Aorta (tissue), 5 donors: Measurements from ENCODE around the gene CALHM2. TPM values are rescaled to one million over a fixed set of nuclear protein-coding genes. Genes with fewer than 3 reads are reported as not detected.

Experiments
- ATAC-seq: fragments of 200-7000 bp; cut with Tn5 transposase; one replicate; pipeline ENCODE4 v1.9.1; 2022; ENCODE audit warnings: moderate library complexity; ENCODE audit not compliant: low FRiP score
- DNase-seq, 2 donors: peaks; one replicate each; pipeline ENCODE4 v3.0.0-alpha.2; 2020
- H3K27ac ChIP-seq, 2 donors: one replicate each; pipeline ENCODE4 v1.5.1; 2013; ENCODE audit warnings: low read length in 2 of 2, mild to moderate bottlenecking in 2 of 2, moderate library complexity in 2 of 2, control low read depth in 1 of 2, inconsistent platforms in 1 of 2, low read depth in 1 of 2
- H3K27me3 ChIP-seq, 2 donors: one replicate each; pipeline ENCODE4 v1.6.1; 2013; ENCODE audit warnings: control low read depth in 1 of 2, low read length in 1 of 2, mild to moderate bottlenecking in 1 of 2, moderate library complexity in 1 of 2; ENCODE audit not compliant: insufficient read depth in 2 of 2, control insufficient read depth in 1 of 2
- H3K36me3 ChIP-seq, 2 donors: one replicate each; pipeline ENCODE4 v1.6.1; 2013; ENCODE audit warnings: control low read depth in 1 of 2, low read length in 1 of 2, mild to moderate bottlenecking in 1 of 2; ENCODE audit not compliant: insufficient read depth in 2 of 2, control insufficient read depth in 1 of 2
- H3K4me1 ChIP-seq, 2 donors: one replicate each; pipeline ENCODE4 v1.6.1; 2013; ENCODE audit warnings: low read length in 2 of 2, control low read depth in 1 of 2, mild to moderate bottlenecking in 1 of 2, moderate library complexity in 1 of 2; ENCODE audit not compliant: insufficient read depth in 2 of 2, control insufficient read depth in 1 of 2
- H3K4me3 ChIP-seq, 2 donors: one replicate each; pipeline ENCODE4 v1.5.1; 2013; ENCODE audit warnings: low read length in 2 of 2, control low read depth in 1 of 2, mild to moderate bottlenecking in 1 of 2
- H3K9me3 ChIP-seq: one replicate; pipeline ENCODE4 v1.6.1; 2013; ENCODE audit warnings: mild to moderate bottlenecking, low read length; ENCODE audit not compliant: control insufficient read depth
- WGBS, 2 donors: extraction: QIAGEN DNeasy Blood & Tissue Kit; methylation state at CpG; one replicate each; pipeline ENCODE4 v1.1.7; 2013; 5-methylcytosine and 5-hydroxymethylcytosine counted together
- intact Hi-C, 2 donors: fragments of 100-400 bp; cut with DNase I; formaldehyde crosslinking; loops; one replicate each; pipeline versions ENCODE4 v1.14.2 to v1.15.0; 2022
- polyA plus RNA-seq, 2 donors: library from polyadenylated mRNA; stranded (reverse); fragments of 200-250 nt; gene quantifications; one replicate each; pipeline ENCODE4 v1.2.3, GENCODE V29; 2013
- total RNA-seq, 2 donors: library from RNA; stranded (reverse); fragmentation: NEBNext Ultra II Directional; extraction: Animal tissue kit (Norgen Biotek cat#: 25700); gene quantifications; one replicate each; pipeline ENCODE4 v1.2.1, GENCODE V29; 2021
- donor health status: healthy with polysubstance abuse.
- donor health status: Bipolar disorder and iron deficiency.
- donor health status: DM: no; HTN: no; CAD: no.
- donor health status: DM: no; HTN: no; CAD: no.
- donor health status: DM: yes; HTN: yes; CAD: no.

The CALHM2 gene
- total and polyA plus RNA-seq, 4 donors = 31.7 to 90.4 (median 67.4) TPM

- intact Hi-C loops = no loop called here
- no peak overlapping the region for H3K4me3 ChIP-seq
- WGBS, 2 donors = 82 to 86% methylated on average over 34 of the region's 34 CpGs
- peaks cover 0 to 3% of the 10 kb centered on the region in 2 donors for H3K36me3 ChIP-seq
- H3K27me3 ChIP-seq = no peaks in the 10 kb centered on the region
- ATAC-seq (no peak), DNase-seq (peak in 1 of 2 donors; percentile 40)
- no peak overlapping the region for H3K27ac ChIP-seq
- H3K9me3 ChIP-seq = no peaks in the 10 kb centered on the region
- peaks cover 2 to 5% of the 10 kb centered on the region in 2 donors for H3K4me1 ChIP-seq
Observed at GRCh38 chr10:103449208-103450144, 2.7 kb downstream of the CALHM2 start.

GRCh38 chr10:103448746-103449145 lies 3.4 kb downstream of the CALHM2 start:
- intact Hi-C loops = no loop called here
- Histone ChIP-seq H3K4me3 (no peak overlapping the region), H3K9me3 (no peaks in the 10 kb centered on the region), H3K4me1 (peaks cover 2 to 5% of the 10 kb centered on the region in 2 donors), H3K27ac (peak overlapping the region in 1 of 2 donors; percentile 17), H3K27me3 (no peaks in the 10 kb centered on the region), H3K36me3 (peaks cover 0 to 3% of the 10 kb centered on the region in 2 donors)
- DNase-seq (peak; percentile 81 to 86), ATAC-seq (no peak)
- 0 to 3% methylated on average over 1 of the region's 1 CpG for WGBS, 2 donors

GRCh38 chr10:103447187-103447586 lies 5.0 kb downstream of the CALHM2 start:
- H3K9me3 ChIP-seq = no peaks in the 10 kb centered on the region
- intact Hi-C loops = no loop called here
- ATAC-seq = no peak
- no peak for DNase-seq
- H3K36me3 ChIP-seq = peaks cover 0 to 3% of the 10 kb centered on the region in 2 donors
- H3K27me3 ChIP-seq = no peaks in the 10 kb centered on the region
- 96% methylated on average over 23 of the region's 23 CpGs for WGBS, 2 donors
- H3K4me3 ChIP-seq = no peak overlapping the region
- H3K4me1 ChIP-seq = peaks cover 2 to 5% of the 10 kb centered on the region in 2 donors
- no peak overlapping the region for H3K27ac ChIP-seq

- no peak overlapping the region for H3K4me3 ChIP-seq
- peaks cover 2 to 5% of the 10 kb centered on the region in 2 donors for H3K4me1 ChIP-seq
- DNase-seq = peak; percentile 90 to 91
- H3K9me3 ChIP-seq = no peaks in the 10 kb centered on the region
- 10 to 11% methylated on average over 12 of the region's 12 CpGs for WGBS, 2 donors
- H3K27me3 ChIP-seq = no peaks in the 10 kb centered on the region
- ATAC-seq = peak; percentile 85
- intact Hi-C loops = no loop called here
- H3K36me3 ChIP-seq = peaks cover 0 to 3% of the 10 kb centered on the region in 2 donors
- peak overlapping the region; percentile 78 to 94 for H3K27ac ChIP-seq
Observed at GRCh38 chr10:103445767-103446567, 6.2 kb downstream of the CALHM2 start.

GRCh38 chr10:103445366-103445765 lies 6.8 kb downstream of the CALHM2 start:
- intact Hi-C loops = no loop called here
- H3K27ac ChIP-seq = peak overlapping the region; percentile 78 to 94
- no peaks in the 10 kb centered on the region for H3K9me3 ChIP-seq
- peaks cover 0 to 3% of the 10 kb centered on the region in 2 donors for H3K36me3 ChIP-seq
- no peaks in the 10 kb centered on the region for H3K27me3 ChIP-seq
- 40 to 42% methylated on average over 9 of the region's 9 CpGs for WGBS, 2 donors
- no peak for ATAC-seq
- no peak for DNase-seq
- H3K4me3 ChIP-seq = no peak overlapping the region
- H3K4me1 ChIP-seq = peaks cover 2 to 5% of the 10 kb centered on the region in 2 donors

GRCh38 chr10:103444478-103444877 lies 7.7 kb downstream of the CALHM2 start:
- no peak for ATAC-seq
- Histone ChIP-seq H3K4me1 (peaks cover 2 to 5% of the 10 kb centered on the region in 2 donors), H3K27me3 (no peaks in the 10 kb centered on the region), H3K4me3 (no peak overlapping the region), H3K27ac (peak overlapping the region in 1 of 2 donors; percentile 38), H3K36me3 (peaks cover 0 to 3% of the 10 kb centered on the region in 2 donors), H3K9me3 (no peaks in the 10 kb centered on the region)
- DNase-seq = no peak
- 63 to 66% methylated on average over 10 of the region's 10 CpGs for WGBS, 2 donors
- intact Hi-C loops = no loop called here

GRCh38 chr10:103443475-103444185 lies 8.5 kb downstream of the CALHM2 start:
- no peak overlapping the region for H3K4me3 ChIP-seq
- no peak for DNase-seq
- intact Hi-C loops = no loop called here
- no peak overlapping the region for H3K27ac ChIP-seq
- H3K27me3 ChIP-seq = no peaks in the 10 kb centered on the region
- H3K9me3 ChIP-seq = no peaks in the 10 kb centered on the region
- 87 to 91% methylated on average over 23 of the region's 23 CpGs for WGBS, 2 donors
- H3K4me1 ChIP-seq = peaks cover 2 to 5% of the 10 kb centered on the region in 2 donors
- no peak for ATAC-seq
- H3K36me3 ChIP-seq = peaks cover under 1 to 3% of the 10 kb centered on the region in 2 donors

- Histone ChIP-seq H3K4me3 (no peak overlapping the region), H3K36me3 (peaks cover 2 to 3% of the 10 kb centered on the region in 2 donors), H3K27ac (no peak overlapping the region), H3K27me3 (no peaks in the 10 kb centered on the region), H3K4me1 (peaks cover 2 to 5% of the 10 kb centered on the region in 2 donors), H3K9me3 (no peaks in the 10 kb centered on the region)
- WGBS, 2 donors = 67 to 77% methylated on average over 13 of the region's 13 CpGs
- intact Hi-C loops = no loop called here
- DNase-seq (peak in 1 of 2 donors; percentile 83), ATAC-seq (no peak)
Observed at GRCh38 chr10:103442031-103442461, 10.1 kb downstream of the CALHM2 start.
